ENCODE measurements around the gene SH3RF3. TPM values are rescaled to one million over a fixed set of nuclear protein-coding genes. Genes with fewer than 3 reads are reported as not detected.

Gene SH3RF3
- total RNA-seq, 6 donors from 2014 or later, result 4.1 to 21.0 (median 8.0) TPM

DNA sequence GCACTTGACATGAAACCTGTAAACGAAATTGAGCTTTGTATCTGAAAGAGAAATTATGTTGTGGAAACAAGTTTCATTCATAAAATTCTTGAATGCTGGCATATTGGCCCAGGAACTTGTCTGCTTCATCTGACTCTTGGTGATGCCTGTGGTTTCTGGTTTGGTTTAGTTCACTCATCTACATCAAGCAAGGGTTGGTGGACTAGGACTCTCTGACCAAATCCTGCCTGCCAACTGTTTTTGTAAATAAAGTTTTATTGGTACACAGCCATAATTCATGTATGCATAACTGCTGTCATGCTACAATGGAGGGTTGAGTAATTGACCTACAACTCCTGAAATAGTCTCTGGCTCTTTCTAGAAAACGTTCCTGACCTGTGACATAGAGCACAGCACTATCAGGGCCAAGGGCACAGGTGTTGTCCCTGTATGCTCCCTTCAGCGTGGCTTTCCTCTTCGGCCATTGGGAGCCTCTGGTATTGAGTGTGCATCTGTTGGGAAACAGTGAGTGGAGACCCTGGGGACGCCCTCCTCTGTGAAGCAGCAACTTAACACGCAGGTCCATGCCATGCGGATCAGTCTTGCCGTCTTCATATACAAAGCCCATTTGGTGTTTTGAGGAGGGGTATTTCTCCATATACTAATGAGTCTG, 226.3 kb downstream of the SH3RF3 start:
- ATAC-seq (ENCODE audit: low FRiP score in 2 of 2) (no peak), DNase-seq (no peak)
- H3K4me3 ChIP-seq, result no peak overlapping the region
- peaks cover 0 to 5% (median 0%) of the 10 kb centered on the region in 4 donors for H3K9me3 ChIP-seq
- peaks cover 20 to 30% (median 25%) of the 10 kb centered on the region in 4 donors for H3K4me1 ChIP-seq
- no peaks in the 10 kb centered on the region for H3K36me3 ChIP-seq
- no peak for TF ChIP-seq POLR2AphosphoS5 (IDR thresholded peaks at IDR 0.05)
- H3K27me3 ChIP-seq, result no peaks in the 10 kb centered on the region
- no peak overlapping the region for H3K27ac ChIP-seq
- 94% methylated on average over 7 to 8 of the region's 8 CpGs for WGBS, 2 donors

DNA sequence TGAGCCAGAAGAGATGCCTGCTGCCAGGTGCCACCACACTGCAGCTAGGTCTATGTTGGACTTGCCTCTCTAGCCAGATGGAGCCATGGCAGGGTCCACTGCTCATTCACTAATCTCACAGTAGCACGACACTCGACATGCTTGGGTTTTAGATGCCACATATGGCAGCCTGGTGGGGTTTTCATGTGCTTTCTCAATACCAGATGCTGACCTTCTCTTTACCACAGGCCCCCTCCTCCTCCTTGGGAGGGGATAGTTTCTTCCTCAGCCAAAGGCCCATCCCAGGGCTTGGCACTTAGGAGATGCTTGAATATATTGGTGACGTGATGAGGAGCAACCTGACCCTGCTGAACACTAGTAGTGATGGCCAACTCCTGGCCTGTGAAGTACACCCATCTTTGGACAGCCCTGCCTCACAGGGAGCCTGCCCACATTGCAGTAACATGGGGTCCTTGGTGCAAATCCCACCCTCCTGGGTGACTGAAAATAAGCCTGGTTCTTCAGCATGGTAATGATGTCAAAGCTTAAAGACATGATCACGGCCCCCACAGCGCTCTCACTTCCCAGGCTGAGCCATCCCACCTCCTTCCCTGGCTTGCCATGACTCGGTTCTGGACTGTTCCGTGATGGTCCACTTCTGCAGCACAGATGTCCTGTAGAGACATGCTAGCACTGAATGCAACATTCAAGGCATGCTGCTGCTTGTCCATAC, 227.5 kb downstream of the SH3RF3 start:
- WGBS, 2 donors, result 95 to 99% methylated on average over 7 of the region's 7 CpGs
- TF ChIP-seq EP300 (IDR thresholded peaks at IDR 0.05), result no peak
- TF ChIP-seq, protein P1, sequence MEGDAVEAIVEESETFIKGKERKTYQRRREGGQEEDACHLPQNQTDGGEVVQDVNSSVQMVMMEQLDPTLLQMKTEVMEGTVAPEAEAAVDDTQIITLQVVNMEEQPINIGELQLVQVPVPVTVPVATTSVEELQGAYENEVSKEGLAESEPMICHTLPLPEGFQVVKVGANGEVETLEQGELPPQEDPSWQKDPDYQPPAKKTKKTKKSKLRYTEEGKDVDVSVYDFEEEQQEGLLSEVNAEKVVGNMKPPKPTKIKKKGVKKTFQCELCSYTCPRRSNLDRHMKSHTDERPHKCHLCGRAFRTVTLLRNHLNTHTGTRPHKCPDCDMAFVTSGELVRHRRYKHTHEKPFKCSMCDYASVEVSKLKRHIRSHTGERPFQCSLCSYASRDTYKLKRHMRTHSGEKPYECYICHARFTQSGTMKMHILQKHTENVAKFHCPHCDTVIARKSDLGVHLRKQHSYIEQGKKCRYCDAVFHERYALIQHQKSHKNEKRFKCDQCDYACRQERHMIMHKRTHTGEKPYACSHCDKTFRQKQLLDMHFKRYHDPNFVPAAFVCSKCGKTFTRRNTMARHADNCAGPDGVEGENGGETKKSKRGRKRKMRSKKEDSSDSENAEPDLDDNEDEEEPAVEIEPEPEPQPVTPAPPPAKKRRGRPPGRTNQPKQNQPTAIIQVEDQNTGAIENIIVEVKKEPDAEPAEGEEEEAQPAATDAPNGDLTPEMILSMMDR (IDR thresholded peaks at IDR 0.05), result no peak
- TF ChIP-seq POLR2AphosphoS5 (IDR thresholded peaks at IDR 0.05), result no peak
- no peak for TF ChIP-seq POLR2A (IDR thresholded peaks at IDR 0.05)
- ATAC-seq (ENCODE audit: low FRiP score in 2 of 2), result peak in 1 of 2 donors; percentile 14

DNA sequence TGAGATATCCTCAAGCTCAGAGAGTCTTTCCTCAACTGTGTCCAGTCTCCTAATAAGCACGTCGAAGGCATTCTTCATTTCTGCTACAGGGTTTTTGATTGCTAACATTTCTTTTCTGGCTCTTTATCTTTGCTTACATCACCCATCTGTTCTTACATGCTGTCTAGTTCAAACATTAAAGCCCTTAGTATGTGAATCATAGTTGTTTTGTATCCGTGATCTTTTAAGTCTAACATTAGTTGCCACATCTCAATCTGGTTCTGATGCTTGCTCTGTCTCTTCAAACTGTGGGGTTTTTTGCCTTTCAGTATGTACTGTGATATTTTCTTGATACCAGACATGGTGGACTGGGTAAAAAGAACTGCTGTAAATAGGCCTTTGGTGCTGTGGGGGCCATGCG, 235.2 kb downstream of the SH3RF3 start:
- Histone ChIP-seq H3K27ac (no peak overlapping the region), H3K27me3 (no peaks in the 10 kb centered on the region), H3K4me1 (no peaks in the 10 kb centered on the region), H3K4me3 (no peak overlapping the region), H3K36me3 (no peaks in the 10 kb centered on the region), H3K9me3 (peaks cover 0 to 3% (median 0%) of the 10 kb centered on the region in 4 donors)
- no peak for TF ChIP-seq POLR2A (IDR thresholded peaks at IDR 0.05)
- WGBS, 2 donors, result 93 to 94% methylated on average over 4 of the region's 4 CpGs
- no peak for DNase-seq
- ATAC-seq (ENCODE audit: low FRiP score in 2 of 2), result no peak

More for the DNA sequence above, 227.5 kb downstream of the SH3RF3 start:
- no peaks in the 10 kb centered on the region for H3K36me3 ChIP-seq
- H3K9me3 ChIP-seq, result peaks cover 0 to 9% (median 0%) of the 10 kb centered on the region in 4 donors
- no peak overlapping the region for H3K4me3 ChIP-seq
- peaks cover 9 to 18% (median 14%) of the 10 kb centered on the region in 4 donors for H3K4me1 ChIP-seq
- no peaks in the 10 kb centered on the region for H3K27me3 ChIP-seq
- no peak for DNase-seq
- no peak overlapping the region for H3K27ac ChIP-seq

DNA sequence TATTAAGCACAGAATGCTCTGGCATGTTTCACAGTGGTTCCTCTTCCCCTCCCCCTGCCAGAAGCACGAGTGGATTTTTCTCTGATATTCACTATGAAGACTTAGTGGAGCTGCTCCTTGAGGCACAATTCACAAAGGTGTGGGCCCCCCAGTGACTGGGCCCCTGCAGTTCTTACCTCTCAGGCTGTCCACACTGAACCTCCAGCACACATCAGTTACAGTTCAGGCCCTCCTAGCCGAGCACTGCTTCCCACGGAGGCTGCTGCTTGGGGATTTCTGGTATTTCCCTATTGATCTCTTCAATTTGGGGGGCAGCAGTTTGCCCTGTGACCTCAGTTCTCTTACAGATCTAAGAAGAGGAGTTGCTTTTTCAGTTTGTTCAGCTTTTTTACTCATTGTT, 236.1 kb downstream of the SH3RF3 start:
- no peak overlapping the region for H3K27ac ChIP-seq
- TF ChIP-seq POLR2AphosphoS5 (IDR thresholded peaks at IDR 0.05) (no peak), POLR2A (IDR thresholded peaks at IDR 0.05) (no peak), EP300 (IDR thresholded peaks at IDR 0.05) (no peak)
- TF ChIP-seq, protein P1 (IDR thresholded peaks at IDR 0.05), result no peak
- DNase-seq (no peak), ATAC-seq (ENCODE audit: low FRiP score in 2 of 2) (no peak)
- H3K9me3 ChIP-seq, result peaks cover 0 to 3% (median 0%) of the 10 kb centered on the region in 4 donors
- H3K4me3 ChIP-seq, result no peak overlapping the region
- 69 to 80% methylated on average over 3 of the region's 3 CpGs for WGBS, 2 donors
- no peaks in the 10 kb centered on the region for H3K4me1 ChIP-seq
- no peaks in the 10 kb centered on the region for H3K36me3 ChIP-seq
- H3K27me3 ChIP-seq, result no peaks in the 10 kb centered on the region

DNA sequence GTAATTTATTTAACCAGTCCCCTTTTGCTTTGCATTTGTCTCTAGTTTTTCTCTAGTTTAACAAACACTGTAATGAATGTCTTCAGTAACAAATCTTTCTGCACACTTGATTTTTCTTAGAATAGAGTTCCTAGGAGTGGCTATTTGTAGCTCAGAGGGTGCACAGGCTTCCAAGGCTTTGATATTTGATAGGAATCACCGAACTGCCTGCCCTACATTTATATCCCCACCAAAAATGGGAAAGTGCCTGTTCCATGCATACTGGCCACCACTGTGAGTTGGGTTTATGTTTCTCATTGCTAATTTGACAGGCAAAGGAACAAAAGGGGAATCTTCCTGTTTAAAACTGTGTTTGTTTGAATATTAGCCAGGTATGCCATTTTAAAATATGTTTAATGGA, 238.7 kb downstream of the SH3RF3 start:
- no peak for DNase-seq
- no peak overlapping the region for H3K27ac ChIP-seq
- 75 to 89% methylated on average over 1 of the region's 1 CpG for WGBS, 2 donors
- H3K36me3 ChIP-seq, result peaks cover 0 to 3% (median 0%) of the 10 kb centered on the region in 4 donors
- TF ChIP-seq POLR2AphosphoS5 (IDR thresholded peaks at IDR 0.05) (no peak), EP300 (IDR thresholded peaks at IDR 0.05) (no peak), POLR2A (IDR thresholded peaks at IDR 0.05) (no peak)
- TF ChIP-seq, protein P1 (IDR thresholded peaks at IDR 0.05), result no peak
- H3K27me3 ChIP-seq, result no peaks in the 10 kb centered on the region
- H3K4me3 ChIP-seq, result no peak overlapping the region
- H3K9me3 ChIP-seq, result no peaks in the 10 kb centered on the region
- no peak for ATAC-seq (ENCODE audit: low FRiP score in 2 of 2)
- no peaks in the 10 kb centered on the region for H3K4me1 ChIP-seq

Measured in upper lobe of left lung (tissue), 6 donors.